ENCODE measurements around the gene ITPK1. TPM values are rescaled to one million over a fixed set of nuclear protein-coding genes. Genes with fewer than 3 reads are reported as not detected.

ITPK1 gene
- total and polyA plus RNA-seq, 2 donors (not counting 3 experiments of a cell fraction or from before 2014, with no cell fraction given) = 39.6 to 51.8 TPM

- H3K36me3 ChIP-seq (ENCODE audit: control insufficient read depth in 2 of 2, extremely low read depth in 1 of 2, insufficient read depth in 2 of 2, low read length in 2 of 2) = no peaks in the 10 kb centered on the region
- FAIRE-seq = no peak
- no peak overlapping the region for H3K9ac ChIP-seq (replicated peaks; ENCODE audit: extremely low read depth, insufficient read depth, low read length)
- no peak overlapping the region for H2AFZ ChIP-seq (ENCODE audit: low read depth, low read length)
- H3K27ac ChIP-seq (ENCODE audit: insufficient read depth, low read depth, low read length) = no peak overlapping the region
- H3K9me1 ChIP-seq (replicated peaks; ENCODE audit: control insufficient read depth, extremely low read depth, insufficient read depth, low read length) = no peaks in the 10 kb centered on the region
- H3K4me2 ChIP-seq (ENCODE audit: insufficient read depth, low read length) = no peak overlapping the region
- intact Hi-C loops (cut with micrococcal nuclease) (no loop called here), dilution Hi-C loops (cut with MboI; ENCODE audit: extremely low pct_ligation_motif_present, low sequenced_read_pairs) (no loop called here)
- no peaks in the 10 kb centered on the region for H3K27me3 ChIP-seq (ENCODE audit: control insufficient read depth in 2 of 2, insufficient read depth in 2 of 2, low read length in 2 of 2)
- no peak for TF ChIP-seq FOS (IDR thresholded peaks at IDR 0.05; ENCODE audit: borderline replicate concordance, insufficient read depth, low read length)
- no peak for TF ChIP-seq EZH2 (IDR thresholded peaks at IDR 0.05; ENCODE audit: borderline replicate concordance, low read depth, low read length, severe bottlenecking)
- no peak for TF ChIP-seq MAX (IDR thresholded peaks at IDR 0.05; ENCODE audit: insufficient read depth, insufficient read length)
- no peak for TF ChIP-seq GATA2 (IDR thresholded peaks at IDR 0.05; ENCODE audit: insufficient read depth, insufficient read length, low read depth, low read length)
- no peak for TF ChIP-seq POLR2A (IDR thresholded peaks at IDR 0.05; ENCODE audit: low read depth, low read length)
- TF ChIP-seq MYC (IDR thresholded peaks at IDR 0.05; ENCODE audit: low read depth, low read length) = no peak
- no peak for TF ChIP-seq POLR2AphosphoS5 (IDR thresholded peaks at IDR 0.05; ENCODE audit: insufficient read depth, low read depth, low read length)
- no peak for TF ChIP-seq JUN (IDR thresholded peaks at IDR 0.05; ENCODE audit: borderline replicate concordance, insufficient read depth, insufficient read length, low read depth)
- no peak for TF ChIP-seq CTCF (IDR thresholded peaks at IDR 0.05; ENCODE audit: extremely low read depth in 1 of 2, insufficient read depth in 1 of 2, low read depth in 1 of 2, low read length in 2 of 2)
- H3K9me3 ChIP-seq (replicated peaks; ENCODE audit: control insufficient read depth, insufficient read depth, low read length) = no peaks in the 10 kb centered on the region
- no peak overlapping the region for H3K4me3 ChIP-seq (replicated peaks in 1 of 3; ENCODE audit: insufficient read depth in 1 of 3, low read depth in 1 of 3, low read length in 3 of 3)
- no peak for DNase-seq (ENCODE audit: low read depth, low spot score)
- ChIA-PET CTCF (interaction anchor here (1.1 to 1.3 kb wide), 2 partner anchors 31 to 130 kb away, joined by 3 to 5 read pairs; no protein-coding TSS in a partner anchor), POLR2A (no interaction called here)
- H3K79me2 ChIP-seq (ENCODE audit: control insufficient read depth, insufficient read depth, low read length) = no peaks in the 10 kb centered on the region
- no peaks in the 10 kb centered on the region for H3K4me1 ChIP-seq (ENCODE audit: control insufficient read depth, extremely low read depth, insufficient read depth, low read length)
- H4K20me1 ChIP-seq (replicated peaks; ENCODE audit: control insufficient read depth, extremely low read depth, insufficient read depth, low read length) = no peaks in the 10 kb centered on the region
- no TSS peak for BruUV-seq (replicated peaks)
Observed at GRCh38 chr14:92982956-92983355, 132.8 kb downstream of the ITPK1 start.
